Mesodermal cell (in vitro differentiated cells): Measurements from ENCODE around the gene TPR. TPM values are rescaled to one million over a fixed set of nuclear protein-coding genes. Genes with fewer than 3 reads are reported as not detected.
"Not testable (repeated sequence)": the region's sequence is repeated elsewhere in the genome, so short reads cannot be mapped to it uniquely, and the experiment has no call there.

Experiments
- H3K27ac ChIP-seq: 2 replicates; pipeline ENCODE4 v1.7.0; 2013; ENCODE audit warnings: mild to moderate bottlenecking, low read depth, low read length, moderate library complexity; ENCODE audit not compliant: severe bottlenecking
- H3K36me3 ChIP-seq: 2 replicates; pipeline ENCODE4 v1.7.1; 2013; ENCODE audit warnings: mild to moderate bottlenecking, low read length, moderate library complexity; ENCODE audit not compliant: control insufficient read depth, insufficient read depth
- H3K4me1 ChIP-seq: one replicate; pipeline ENCODE4 v1.7.1; 2013; ENCODE audit warnings: mild to moderate bottlenecking, low read length; ENCODE audit not compliant: insufficient read depth, control insufficient read depth, poor library complexity, severe bottlenecking
- H3K4me3 ChIP-seq: 2 replicates; pipeline ENCODE4 v1.7.0; 2013; ENCODE audit warnings: low read length, control low read depth, mild to moderate bottlenecking; ENCODE audit not compliant: insufficient read depth, poor library complexity, severe bottlenecking; ENCODE audit errors: extremely low read depth
- H3K9me3 ChIP-seq: 2 replicates; pipeline ENCODE4 v1.7.1; 2013; ENCODE audit warnings: mild to moderate bottlenecking, low read length, moderate library complexity; ENCODE audit not compliant: control insufficient read depth
- WGBS, 2 experiments: methylation state at CpG; one replicate each; pipeline ENCODE4 v1.1.5; 2013; ENCODE audit warnings: missing lambda C conversion rate in 2 of 2; ENCODE audit not compliant: insufficient coverage in 2 of 2; 5-methylcytosine and 5-hydroxymethylcytosine counted together
- polyA plus RNA-seq, 2 experiments: library from polyadenylated mRNA; stranded (reverse); fragments of 50-300 nt; gene quantifications; one replicate each; pipeline ENCODE4 v1.2.3, GENCODE V29; 2013

TPR gene
- polyA plus RNA-seq (2013, experiment 1 of 2), result 73.4 TPM
- polyA plus RNA-seq (2013, experiment 2 of 2), result 74.8 TPM

DNA sequence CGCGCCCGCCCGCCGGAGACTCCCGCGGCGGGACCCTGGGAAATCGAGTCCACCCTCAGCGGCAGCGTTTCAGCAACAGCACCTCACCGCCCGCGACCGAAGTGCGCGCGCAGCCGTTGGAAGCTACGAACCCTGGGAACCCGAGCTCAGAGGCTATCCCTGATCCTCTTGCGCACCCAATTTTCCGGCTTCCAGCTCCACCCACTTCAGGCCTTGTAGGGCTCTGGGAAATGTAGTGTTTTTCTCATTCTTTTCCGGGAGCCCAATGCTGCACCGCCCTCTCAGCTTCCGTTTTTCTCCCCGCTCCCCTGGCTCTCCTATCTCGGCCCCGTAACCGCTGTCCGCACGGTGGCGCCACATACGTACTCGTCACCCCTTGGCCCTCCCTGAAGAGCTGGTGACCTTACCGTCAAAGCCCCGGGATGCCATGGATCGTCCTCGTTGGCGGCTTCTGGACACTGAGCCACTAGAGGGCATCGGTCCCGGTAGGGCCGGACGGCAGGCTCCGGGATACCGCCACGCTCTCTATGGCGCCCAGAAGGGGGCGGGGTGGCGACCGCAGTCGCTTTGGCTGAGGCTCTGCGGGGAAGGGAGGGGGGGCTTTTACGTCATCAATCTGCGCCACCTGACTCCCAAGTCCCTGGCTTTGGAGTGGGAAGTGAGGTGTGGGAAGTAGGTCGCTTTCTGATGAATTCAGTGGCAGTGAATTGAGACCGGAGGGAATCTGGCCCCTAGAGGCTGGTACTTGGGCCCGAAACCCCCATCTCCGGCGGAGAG lies at the start of gene TPR, which contains the start of gene ODR4:
Gene TPR, minus strand, starts transcription at position 102 of the 777 bp plus-strand sequence. CDS start 225 bp downstream, outside the sequence.
Gene ODR4, plus strand, starts transcription at position 687 of the 777 bp plus-strand sequence. CDS start 3,948 bp downstream, outside the sequence.
- Histone ChIP-seq H3K9me3 (no peaks in the 10 kb centered on the region), H3K4me1 (no peaks in the 10 kb centered on the region), H3K4me3 (peak within 1 kb of the TSS; percentile 89), H3K27ac (peak within 1 kb of the TSS; percentile 99), H3K36me3 (peaks cover 36% of the 10 kb centered on the region)
- WGBS, 2 experiments, result 0% methylated on average over 37 to 59 of the region's 60 CpGs

GRCh38 chr1:186424539-186424938 lies 49.5 kb upstream of the TPR start:
- peaks cover 7% of the 10 kb centered on the region for H3K36me3 ChIP-seq
- 100% methylated on average over 1 of the region's 2 CpGs; no CpG with 5 or more reads in 1 of the 2 experiments for WGBS, 2 experiments
- H3K27ac ChIP-seq, result no peak overlapping the region
- no peaks in the 10 kb centered on the region for H3K4me1 ChIP-seq
- no peak overlapping the region for H3K4me3 ChIP-seq
- H3K9me3 ChIP-seq, result no peaks in the 10 kb centered on the region

DNA sequence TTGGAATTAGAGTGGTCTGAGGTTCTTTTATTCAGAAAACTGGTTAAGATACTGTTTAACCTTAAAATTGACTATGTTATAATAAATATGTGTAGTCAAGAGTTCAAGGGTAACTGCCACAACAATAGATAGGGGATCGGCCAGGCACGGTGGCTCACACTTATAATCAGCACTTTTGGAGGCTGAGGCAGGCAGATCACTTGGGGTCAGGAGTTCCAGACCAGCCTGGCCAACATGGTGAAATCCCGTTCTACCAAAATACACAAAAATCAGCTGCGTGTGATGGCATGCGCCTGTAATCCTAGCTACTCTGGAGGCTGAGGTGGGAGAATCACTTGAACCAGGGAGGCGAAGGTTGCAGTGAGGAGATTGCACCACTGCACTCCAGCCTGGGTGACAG lies 46.4 kb upstream of the TPR start:
- Histone ChIP-seq H3K4me3 (no peak overlapping the region), H3K4me1 (no peaks in the 10 kb centered on the region), H3K36me3 (peaks cover 25% of the 10 kb centered on the region), H3K27ac (no peak overlapping the region), H3K9me3 (no peaks in the 10 kb centered on the region)
- WGBS, 2 experiments, result 100% methylated on average over 2 to 4 of the region's 6 CpGs

- no peak overlapping the region for H3K27ac ChIP-seq
- no CpG with 5 or more reads among the region's 1 CpG for WGBS, 2 experiments
- no peak overlapping the region for H3K4me3 ChIP-seq
Measured at GRCh38 chr1:186420923-186421322, 45.9 kb upstream of the TPR start.

DNA sequence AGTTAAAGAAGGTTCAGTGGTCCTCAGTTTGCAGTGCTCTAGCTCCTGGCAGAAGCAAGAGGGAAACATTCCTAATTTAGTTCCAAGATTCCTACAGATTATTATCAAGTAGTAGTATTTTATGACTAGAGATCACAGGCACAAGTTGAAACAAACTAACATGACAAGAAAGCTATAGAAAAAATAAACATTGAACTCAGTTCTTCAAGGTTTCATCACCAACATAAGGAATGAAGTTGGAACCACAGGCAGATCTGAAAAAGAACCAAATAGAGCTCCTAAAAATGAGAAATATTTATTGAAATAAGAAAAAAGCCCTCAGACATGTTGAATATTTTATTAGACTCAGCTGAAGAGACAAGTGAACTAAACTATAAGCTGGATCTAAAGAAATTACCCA lies 45.3 kb upstream of the TPR start:
- H3K27ac ChIP-seq, result no peak overlapping the region
- H3K4me1 ChIP-seq, result no peaks in the 10 kb centered on the region
- no peaks in the 10 kb centered on the region for H3K9me3 ChIP-seq
- H3K36me3 ChIP-seq, result peaks cover 29% of the 10 kb centered on the region
- H3K4me3 ChIP-seq, result no peak overlapping the region

More at GRCh38 chr1:186420923-186421322, 45.9 kb upstream of the TPR start:
- H3K4me1 ChIP-seq, result no peaks in the 10 kb centered on the region
- H3K9me3 ChIP-seq, result no peaks in the 10 kb centered on the region
- peaks cover 29% of the 10 kb centered on the region for H3K36me3 ChIP-seq

- peaks cover 29% of the 10 kb centered on the region for H3K36me3 ChIP-seq
- H3K27ac ChIP-seq, result no peak overlapping the region
- H3K4me3 ChIP-seq, result no peak overlapping the region
- no CpG with 5 or more reads among the region's 4 CpGs for WGBS, 2 experiments
- H3K9me3 ChIP-seq, result no peaks in the 10 kb centered on the region
- H3K4me1 ChIP-seq, result no peaks in the 10 kb centered on the region
Measured at GRCh38 chr1:186418503-186418902, 43.5 kb upstream of the TPR start.

DNA sequence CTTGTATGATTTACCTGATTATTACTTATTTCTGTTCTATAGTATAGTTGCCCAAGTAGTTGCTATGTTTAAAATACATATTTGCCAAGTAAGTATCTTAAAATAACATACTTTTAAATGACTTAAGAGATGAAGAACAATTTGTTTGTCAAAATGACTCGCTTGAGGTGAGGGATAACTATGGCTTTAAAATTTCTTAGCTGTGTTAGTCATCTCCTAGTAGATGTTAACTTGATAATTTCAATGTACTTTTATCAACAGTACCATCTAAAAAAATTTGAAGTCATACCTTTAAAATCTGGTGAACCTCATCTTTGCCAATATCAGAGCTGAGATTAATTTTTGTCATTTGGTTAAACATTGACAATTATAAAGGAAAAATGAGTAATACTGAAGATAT lies 38.3 kb upstream of the TPR start:
- Histone ChIP-seq H3K4me3 (no peak overlapping the region), H3K36me3 (peaks cover 32% of the 10 kb centered on the region), H3K27ac (no peak overlapping the region), H3K9me3 (no peaks in the 10 kb centered on the region), H3K4me1 (no peaks in the 10 kb centered on the region)
- no CpG with 5 or more reads among the region's 1 CpG for WGBS, 2 experiments

DNA sequence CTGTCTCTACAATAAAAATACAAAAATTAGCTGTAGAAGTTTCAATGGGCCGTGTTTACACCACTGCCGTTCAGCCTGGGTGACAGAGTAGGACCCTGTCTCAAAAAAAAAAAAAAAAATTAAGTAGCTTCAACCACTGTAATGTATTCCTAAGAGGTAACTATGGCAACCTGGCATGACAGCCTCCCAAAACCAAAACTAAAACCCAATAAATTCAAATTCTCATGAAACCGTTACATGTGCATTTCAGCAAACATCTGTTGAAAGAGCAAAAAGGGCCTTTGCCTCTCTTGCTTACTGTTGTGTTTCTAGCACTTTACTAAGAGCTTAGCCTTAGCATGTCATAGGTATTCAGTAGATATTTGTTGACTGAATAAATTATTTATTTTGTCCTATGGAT lies 34.0 kb upstream of the TPR start:
- Histone ChIP-seq H3K27ac (no peak overlapping the region), H3K36me3 (peaks cover 47% of the 10 kb centered on the region), H3K4me3 (no peak overlapping the region), H3K9me3 (no peaks in the 10 kb centered on the region), H3K4me1 (no peaks in the 10 kb centered on the region)
- WGBS, 2 experiments, result 100% methylated on average over 1 of the region's 3 CpGs; no CpG with 5 or more reads in 1 of the 2 experiments

- H3K4me3 ChIP-seq, result no peak overlapping the region
- peaks cover 52% of the 10 kb centered on the region for H3K36me3 ChIP-seq
- WGBS, 2 experiments, result 40 to 80% methylated on average over 1 to 3 of the region's 5 CpGs
- no peaks in the 10 kb centered on the region for H3K4me1 ChIP-seq
- no peaks in the 10 kb centered on the region for H3K9me3 ChIP-seq
- H3K27ac ChIP-seq, result no peak overlapping the region
Measured at GRCh38 chr1:186404454-186405051, 29.5 kb upstream of the TPR start.

- peaks cover 50% of the 10 kb centered on the region for H3K36me3 ChIP-seq
- no peaks in the 10 kb centered on the region for H3K9me3 ChIP-seq
- no peak overlapping the region for H3K27ac ChIP-seq
- no peaks in the 10 kb centered on the region for H3K4me1 ChIP-seq
- no peak overlapping the region for H3K4me3 ChIP-seq
Measured at GRCh38 chr1:186403632-186404031, 28.6 kb upstream of the TPR start.

DNA sequence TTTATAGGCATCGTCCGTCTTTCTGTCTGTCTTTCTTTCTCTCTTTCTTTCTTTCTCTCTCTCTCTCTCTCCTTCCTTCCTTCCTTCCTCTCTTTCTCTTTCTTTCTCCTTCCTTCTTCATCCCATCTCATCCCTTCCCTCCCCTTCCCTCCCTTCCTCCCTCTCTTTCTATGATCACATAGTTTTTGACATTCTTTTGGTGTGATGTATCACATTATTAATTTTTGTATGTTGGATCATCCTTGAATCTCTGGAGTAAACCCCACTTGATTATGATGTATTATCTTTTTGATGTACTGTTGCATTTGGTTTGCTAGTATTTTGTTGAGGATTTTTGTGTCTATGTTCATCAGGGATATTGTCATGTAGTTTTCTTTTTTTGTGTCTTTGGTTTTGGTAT lies 26.4 kb upstream of the TPR start:
- not testable (repeated sequence) for H3K4me3 ChIP-seq, H3K4me1 ChIP-seq, H3K27ac ChIP-seq, H3K9me3 ChIP-seq
- WGBS, 2 experiments, result 100% methylated on average over 2 of the region's 2 CpGs
- peaks cover 49% of the 10 kb centered on the region for H3K36me3 ChIP-seq
